Measurements from ENCODE around the gene PARP1. TPM values are rescaled to one million over a fixed set of nuclear protein-coding genes. Genes with fewer than 3 reads are reported as not detected.

The PARP1 gene
- total RNA-seq, 1 donor from 2014 or later, result 237 TPM

GRCh38 chr1:226349801-226350518, 57.9 kb downstream of the PARP1 start:
- Histone ChIP-seq H3K4me2 (peak overlapping the region; percentile 24), H4K20me1 (ENCODE audit: low read depth) (no peaks in the 10 kb centered on the region), H3K4me1 (peaks cover 10% of the 10 kb centered on the region), H3K9me3 (ENCODE audit: low read depth) (no peaks in the 10 kb centered on the region), H3K27ac (peak overlapping the region; percentile 71), H3K79me2 (ENCODE audit: low read depth) (no peaks in the 10 kb centered on the region), H3K4me3 (no peak overlapping the region), H3K27me3 (no peaks in the 10 kb centered on the region), H3F3A (ENCODE audit: low read depth) (no peaks in the 10 kb centered on the region), H3K36me3 (no peaks in the 10 kb centered on the region), H3K9ac (no peak overlapping the region), H2AFZ (replicated peaks) (peak overlapping the region; percentile 33)
- Mint-ChIP-seq H3K27ac (peak overlapping the region; percentile 92), H3K4me3 (peak overlapping the region; percentile 39), H3K36me3 (no peaks in the 10 kb centered on the region), H3K27me3 (ENCODE audit: insufficient read depth, low read depth) (no peaks in the 10 kb centered on the region), H3K4me1 (peaks cover 28% of the 10 kb centered on the region), H3K9me3 (no peaks in the 10 kb centered on the region)
- TF ChIP-seq, protein P1, sequence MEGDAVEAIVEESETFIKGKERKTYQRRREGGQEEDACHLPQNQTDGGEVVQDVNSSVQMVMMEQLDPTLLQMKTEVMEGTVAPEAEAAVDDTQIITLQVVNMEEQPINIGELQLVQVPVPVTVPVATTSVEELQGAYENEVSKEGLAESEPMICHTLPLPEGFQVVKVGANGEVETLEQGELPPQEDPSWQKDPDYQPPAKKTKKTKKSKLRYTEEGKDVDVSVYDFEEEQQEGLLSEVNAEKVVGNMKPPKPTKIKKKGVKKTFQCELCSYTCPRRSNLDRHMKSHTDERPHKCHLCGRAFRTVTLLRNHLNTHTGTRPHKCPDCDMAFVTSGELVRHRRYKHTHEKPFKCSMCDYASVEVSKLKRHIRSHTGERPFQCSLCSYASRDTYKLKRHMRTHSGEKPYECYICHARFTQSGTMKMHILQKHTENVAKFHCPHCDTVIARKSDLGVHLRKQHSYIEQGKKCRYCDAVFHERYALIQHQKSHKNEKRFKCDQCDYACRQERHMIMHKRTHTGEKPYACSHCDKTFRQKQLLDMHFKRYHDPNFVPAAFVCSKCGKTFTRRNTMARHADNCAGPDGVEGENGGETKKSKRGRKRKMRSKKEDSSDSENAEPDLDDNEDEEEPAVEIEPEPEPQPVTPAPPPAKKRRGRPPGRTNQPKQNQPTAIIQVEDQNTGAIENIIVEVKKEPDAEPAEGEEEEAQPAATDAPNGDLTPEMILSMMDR (IDR thresholded peaks at IDR 0.05), result no peak
- TF ChIP-seq EZH2 (IDR thresholded peaks at IDR 0.05) (no peak), EZH2phosphoT487 (IDR thresholded peaks at IDR 0.05) (no peak)
- peak; percentile 34 for DNase-seq (ENCODE audit: low spot score)

GRCh38 chr1:226349081-226349480, 58.8 kb downstream of the PARP1 start:
- Histone ChIP-seq H3K9ac (no peak overlapping the region), H3K27ac (no peak overlapping the region), H3K36me3 (no peaks in the 10 kb centered on the region), H3K4me2 (no peak overlapping the region), H2AFZ (replicated peaks) (no peak overlapping the region), H3K79me2 (ENCODE audit: low read depth) (no peaks in the 10 kb centered on the region), H3K4me3 (no peak overlapping the region), H3K9me3 (ENCODE audit: low read depth) (no peaks in the 10 kb centered on the region), H3K4me1 (peaks cover 10% of the 10 kb centered on the region), H3F3A (ENCODE audit: low read depth) (no peaks in the 10 kb centered on the region), H3K27me3 (no peaks in the 10 kb centered on the region), H4K20me1 (ENCODE audit: low read depth) (no peaks in the 10 kb centered on the region)
- H3K9me3 Mint-ChIP-seq, result no peaks in the 10 kb centered on the region
- H3K4me1 Mint-ChIP-seq, result peaks cover 27% of the 10 kb centered on the region
- no peaks in the 10 kb centered on the region for H3K27me3 Mint-ChIP-seq (ENCODE audit: insufficient read depth, low read depth)
- H3K36me3 Mint-ChIP-seq, result no peaks in the 10 kb centered on the region
- TF ChIP-seq, protein P1 (IDR thresholded peaks at IDR 0.05), result no peak
- TF ChIP-seq EZH2phosphoT487 (IDR thresholded peaks at IDR 0.05), result no peak
- no peak for TF ChIP-seq EZH2 (IDR thresholded peaks at IDR 0.05)
- H3K4me3 Mint-ChIP-seq, result no peak overlapping the region
- H3K27ac Mint-ChIP-seq, result no peak overlapping the region
- DNase-seq (ENCODE audit: low spot score), result no peak

DNA sequence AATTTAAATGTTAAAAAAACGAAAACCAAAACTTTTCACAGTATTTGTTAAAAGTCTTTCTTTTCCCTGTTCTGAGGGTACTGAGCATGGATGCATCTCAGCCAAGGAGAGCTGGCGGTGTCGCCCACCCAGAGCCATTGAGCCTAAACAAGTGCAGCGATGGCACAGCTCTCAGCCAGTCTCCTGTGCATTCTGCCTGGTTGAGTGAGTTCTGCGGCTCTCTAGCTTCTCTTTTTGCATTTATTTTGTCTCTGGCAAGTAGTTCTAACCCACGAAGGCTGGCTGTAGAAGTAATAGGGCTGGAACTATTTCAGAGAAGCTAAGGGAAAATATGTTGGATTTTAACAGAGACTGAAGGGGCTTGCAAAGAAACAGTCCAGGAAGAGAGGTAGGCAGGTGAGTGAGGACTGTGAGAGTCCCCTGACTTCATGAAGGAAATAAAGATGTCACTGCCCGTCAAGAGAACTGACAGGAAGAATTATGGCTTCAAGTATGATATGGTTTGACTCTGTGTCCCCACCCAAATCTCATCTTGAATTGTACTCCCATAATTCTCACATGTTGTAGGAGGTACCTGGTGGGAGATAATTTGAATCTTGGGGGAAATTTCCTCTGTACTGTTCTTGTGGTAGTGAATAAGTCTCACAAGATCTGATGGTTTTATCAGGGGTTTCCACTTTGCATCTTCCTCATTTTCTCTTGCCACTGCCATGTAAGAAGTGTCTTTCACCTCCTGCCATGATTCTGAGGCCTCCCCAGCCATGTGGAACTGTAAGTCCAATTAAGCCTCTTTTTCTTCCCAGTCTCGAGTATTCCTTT, 63.2 kb downstream of the PARP1 start:
- peaks cover 5% of the 10 kb centered on the region for H3K27me3 Mint-ChIP-seq (ENCODE audit: insufficient read depth, low read depth)
- Histone ChIP-seq H3K36me3 (no peaks in the 10 kb centered on the region), H3K9me3 (ENCODE audit: low read depth) (no peaks in the 10 kb centered on the region), H3K27me3 (no peaks in the 10 kb centered on the region), H3K79me2 (ENCODE audit: low read depth) (no peaks in the 10 kb centered on the region), H3K4me3 (no peak overlapping the region), H3K27ac (no peak overlapping the region), H3K4me1 (peaks cover under 1% of the 10 kb centered on the region), H4K20me1 (ENCODE audit: low read depth) (no peaks in the 10 kb centered on the region), H3K4me2 (no peak overlapping the region), H3K9ac (no peak overlapping the region), H3F3A (ENCODE audit: low read depth) (no peaks in the 10 kb centered on the region), H2AFZ (replicated peaks) (no peak overlapping the region)
- TF ChIP-seq EZH2 (IDR thresholded peaks at IDR 0.05), result no peak
- TF ChIP-seq, protein P1 (IDR thresholded peaks at IDR 0.05), result no peak
- TF ChIP-seq EZH2phosphoT487 (IDR thresholded peaks at IDR 0.05), result no peak
- H3K9me3 Mint-ChIP-seq, result peaks cover 16% of the 10 kb centered on the region
- peaks cover 8% of the 10 kb centered on the region for H3K4me1 Mint-ChIP-seq
- peak overlapping the region; percentile 10 for H3K27ac Mint-ChIP-seq
- H3K4me3 Mint-ChIP-seq, result no peak overlapping the region
- DNase-seq (ENCODE audit: low spot score), result no peak
- H3K36me3 Mint-ChIP-seq, result peaks cover 2% of the 10 kb centered on the region

All from neural progenitor cell (in vitro differentiated cells).